NCI-H2107 treated with DMSO at 0.1 percent for 48 hours (cell line): Measurements from ENCODE around the gene EOGT.

Experiments used
- DNase-seq: peaks from one replicate; lab custom pipeline; 2025; ENCODE audit not compliant: unreplicated experiment; lab: John Stamatoyannopoulos, UW

The EOGT gene

GRCh38 chr3:69013253-69014021, at the start of gene EOGT:
Gene EOGT, minus strand, starts transcription at chr3:69013684. Its CDS starts 3,838 bp downstream, at chr3:69009846.
- no peak for DNase-seq

- DNase-seq, result no peak
Measured at GRCh38 chr3:69059688-69060087, 46.2 kb upstream of the EOGT start.

- no peak for DNase-seq
Measured at GRCh38 chr3:69058947-69059224, 45.4 kb upstream of the EOGT start.

GRCh38 chr3:69058180-69058946, 44.9 kb upstream of the EOGT start:
- no peak for DNase-seq

- no peak for DNase-seq
Measured at GRCh38 chr3:69052472-69052898, 39.0 kb upstream of the EOGT start.

- no peak for DNase-seq
Measured at GRCh38 chr3:69051756-69052471, 38.4 kb upstream of the EOGT start, which contains the start of gene TMF1. Gene TMF1, minus strand, starts transcription at chr3:69052333. Its CDS starts 247 bp downstream, at chr3:69052086.

- no peak for DNase-seq
Measured at GRCh38 chr3:69048990-69049389, 35.5 kb upstream of the EOGT start.

GRCh38 chr3:69044608-69045007, 31.1 kb upstream of the EOGT start:
- DNase-seq, result peak; percentile 3

- no peak for DNase-seq
Measured at GRCh38 chr3:69033470-69033869, 20.0 kb upstream of the EOGT start.

GRCh38 chr3:69032737-69033136, 19.3 kb upstream of the EOGT start:
- DNase-seq, result no peak

- no peak for DNase-seq
Measured at GRCh38 chr3:69032142-69032541, 18.7 kb upstream of the EOGT start.

GRCh38 chr3:69031635-69032034, 18.2 kb upstream of the EOGT start:
- DNase-seq, result no peak

- DNase-seq, result no peak
Measured at GRCh38 chr3:69020857-69021256, 7.4 kb upstream of the EOGT start.

- no peak for DNase-seq
Measured at GRCh38 chr3:69020424-69020823, 6.9 kb upstream of the EOGT start.

- no peak for DNase-seq
Measured at GRCh38 chr3:69016901-69017300, 3.4 kb upstream of the EOGT start.

- no peak for DNase-seq
Measured at GRCh38 chr3:69016102-69016501, 2.6 kb upstream of the EOGT start.

- no peak for DNase-seq
Measured at GRCh38 chr3:69014022-69014580, 617 bp upstream of the EOGT start.

- no peak for DNase-seq
Measured at GRCh38 chr3:69012800-69013252, 658 bp downstream of the EOGT start.

GRCh38 chr3:69012100-69012799, 1.2 kb downstream of the EOGT start:
- DNase-seq, result no peak

GRCh38 chr3:69011096-69011730, 2.3 kb downstream of the EOGT start:
- DNase-seq, result no peak
